HepG2 (cell line): ENCODE results near the gene PKD2L1. TPM values are rescaled to one million over a fixed set of nuclear protein-coding genes. Genes with fewer than 3 reads are reported as not detected.

Experiments used
- ATAC-seq: fragments of 200-7000 bp; cut with Tn5 transposase; 3 replicates; pipeline ENCODE4 v1.9.1; 2020; ENCODE audit warnings: mild to moderate bottlenecking, moderate library complexity
- Bru-seq: library from RNA; stranded (reverse); fragments of 400-500 nt; gene quantifications from one replicate; lab custom pipeline; 2021; lab: Mats Ljungman, UMichigan
- BruChase-seq, 2 experiments: library from RNA; stranded (reverse); fragments of 400-500 nt; gene quantifications; one replicate each; lab custom pipeline; 2021; lab: Mats Ljungman, UMichigan
- BruUV-seq: library from RNA; stranded (reverse); fragments of 400-500 nt; replicated peaks from 2 replicates; lab custom pipeline; 2021; lab: Mats Ljungman, UMichigan
- CTCF ChIA-PET: fragments of 300-600 bp; formaldehyde crosslinking; extraction: SDS; loops from one replicate; lab custom pipeline; 2021; ENCODE audit warnings: low total read pairs, inconsistent platforms, low intra/inter-chr PET ratio; lab: Yijun Ruan, JAX
- POLR2A ChIA-PET: fragments of 350-600 bp; sonication (Branson Sonifier 250); formaldehyde crosslinking; loops from one replicate; lab custom pipeline; 2020; ENCODE audit warnings: antibody characterized with exemption, inconsistent platforms; lab: Yijun Ruan, JAX
- DNase-seq: peaks from one replicate; pipeline ENCODE4 v3.0.0-alpha.2; 2015; ENCODE audit warnings: low spot score
- FAIRE-seq: peaks from 3 replicates; lab custom pipeline; 2011; peaks lifted over from hg19 to GRCh38; lab: Jason Lieb, UNC
- H2AFZ ChIP-seq: one replicate; pipeline ENCODE4 v1.6.1; 2011; ENCODE audit warnings: low read length, inconsistent platforms
- H3K27ac ChIP-seq: fragments of 300-600 bp; 3 replicates; pipeline ENCODE4 v1.8.0; 2011; ENCODE audit warnings: mixed run types, mild to moderate bottlenecking, mixed read lengths, low read length, inconsistent platforms; ENCODE audit not compliant: insufficient read depth; ENCODE audit errors: extremely low read length
- H3K27me3 ChIP-seq, 2 experiments: fragments of 200-600 bp in 1 of 2; 2 replicates in 1 of 2; 3 replicates in 1 of 2; pipeline versions ENCODE4 v1.6.0 to v1.8.0; 2011; ENCODE audit warnings: low read length in 2 of 2, mild to moderate bottlenecking in 2 of 2, moderate library complexity in 2 of 2, inconsistent platforms in 1 of 2; ENCODE audit not compliant: insufficient read depth in 2 of 2, control insufficient read depth in 1 of 2
- H3K36me3 ChIP-seq, 2 experiments: fragments of 200-600 bp in 1 of 2; replicated peaks in 1 of 2; 2 replicates in 1 of 2; 3 replicates in 1 of 2; pipeline versions ENCODE4 v1.5.1 to v1.8.0; 2011; ENCODE audit warnings: low read length in 2 of 2, inconsistent platforms in 1 of 2; ENCODE audit not compliant: insufficient read depth in 2 of 2, control insufficient read depth in 1 of 2
- H3K4me1 ChIP-seq: 2 replicates; pipeline ENCODE4 v1.5.1; 2012; ENCODE audit warnings: low read length, inconsistent platforms; ENCODE audit not compliant: insufficient read depth
- H3K4me2 ChIP-seq: 2 replicates; pipeline ENCODE4 v1.6.0; 2011; ENCODE audit warnings: low read depth, low read length, inconsistent platforms
- H3K4me3 ChIP-seq, 3 experiments: fragments of 200-600 bp in 1 of 3; sonication (generic), shearing (Covaris generic) in 1 of 3; replicated peaks in 1 of 3; 2 replicates each; pipeline ENCODE4 v1.5.1; 2011 to 2016; ENCODE audit warnings: low read length in 3 of 3, inconsistent platforms in 2 of 3, low read depth in 2 of 3, mild to moderate bottlenecking in 2 of 3, control low read depth in 1 of 3, mixed read lengths in 1 of 3; ENCODE audit not compliant: insufficient read depth in 1 of 3
- H3K79me2 ChIP-seq: one replicate; pipeline ENCODE4 v1.6.1; 2011; ENCODE audit warnings: low read length, inconsistent platforms; ENCODE audit not compliant: insufficient read depth
- H3K9ac ChIP-seq: 2 replicates; pipeline ENCODE4 v1.6.0; 2011; ENCODE audit warnings: mild to moderate bottlenecking, low read depth, low read length, inconsistent platforms; ENCODE audit not compliant: insufficient read depth
- H3K9me3 ChIP-seq: 2 replicates; pipeline ENCODE4 v1.5.1; 2012; ENCODE audit warnings: mild to moderate bottlenecking, low read length
- H4K20me1 ChIP-seq: 2 replicates; pipeline ENCODE4 v1.6.0; 2011; ENCODE audit warnings: inconsistent platforms, mild to moderate bottlenecking, low read length, moderate library complexity; ENCODE audit not compliant: insufficient read depth
- CERS6 ChIP-seq: sonication (generic); formaldehyde crosslinking; IDR thresholded peaks from 2 replicates; pipeline ENCODE4 v1.5.0; 2020; ENCODE audit warnings: missing genetic modification reagents
- NR0B2 ChIP-seq: sonication (generic); formaldehyde crosslinking; IDR thresholded peaks from 2 replicates; pipeline ENCODE4 v1.4.0; 2020; ENCODE audit warnings: mild to moderate bottlenecking, missing genetic modification reagents
- PRDM4 ChIP-seq: sonication (generic); formaldehyde crosslinking; IDR thresholded peaks from 2 replicates; pipeline ENCODE4 v1.9.0; 2021; ENCODE audit warnings: missing genetic modification reagents, borderline replicate concordance
- WGBS: methylation state at CpG from one replicate; pipeline ENCODE4 v1.1.6; 2017; ENCODE audit warnings: low lambda C conversion rate; 5-methylcytosine and 5-hydroxymethylcytosine counted together
- in situ Hi-C: cut with HindIII; loops from 2 replicates; pipeline ENCODE4 v1.10.0; 2017; ENCODE audit warnings: low pct_unique_long_range_greater_than_20kb; ENCODE audit not compliant: extremely low pct_ligation_motif_present
- intact Hi-C: fragments of 100-400 bp; cut with micrococcal nuclease; formaldehyde crosslinking; loops from one replicate; pipeline ENCODE4 v1.10.0; 2022; ENCODE audit not compliant: unreplicated experiment
- long read RNA-seq, 2 experiments: library from RNA in 1 of 2; library from polyadenylated mRNA in 1 of 2; stranded (forward) in 1 of 2; unstranded in 1 of 2; transcript quantifications; one replicate each; pipeline ENCODE4 v2.0.0, GENCODE V29; 2019 to 2022
- polyA minus RNA-seq, 3 experiments: library from RNA; depleted of rRNA, polyadenylated mRNA; stranded (reverse); fragments of >200 nt; gene quantifications; 2 replicates each; pipeline ENCODE4 v1.2.3, GENCODE V29; 2011; ENCODE audit warnings: low replicate concordance in 1 of 3
- polyA plus RNA-seq, 8 experiments: library from polyadenylated mRNA; depleted of rRNA in 3 of 8; stranded (reverse) in 7 of 8; unstranded in 1 of 8; fragments of >200 nt; fragmentation: Illumina TruSeq in 4 of 8; extraction: Trizol in 4 of 8; gene quantifications; 2 replicates each; pipeline versions ENCODE4 v1.2.1 to v1.2.3, GENCODE V29; 2011 to 2016; ENCODE audit warnings: low read depth in 4 of 8, missing spikeins in 1 of 8, mixed read lengths in 1 of 8; ENCODE audit not compliant: insufficient read depth in 1 of 8
- total RNA-seq, 5 experiments: library from RNA; depleted of rRNA; stranded (reverse); fragments of >200 nt; fragmentation: Illumina TruSeq; extraction: Trizol; gene quantifications; 2 replicates each; pipeline ENCODE4 v1.2.3, GENCODE V29; 2016; ENCODE audit warnings: low read depth in 1 of 5

Gene PKD2L1
- total RNA-seq (2016; rRNA removed; fragmentation: Illumina TruSeq; extraction: Trizol) = 0.07 and 0.31 TPM in 2 replicates
- total RNA-seq (2016; cell fraction: cytosol; rRNA removed; fragmentation: Illumina TruSeq; extraction: Trizol; ENCODE audit: low read depth) = not detected in 2 replicates
- total RNA-seq (2016; cell fraction: insoluble cytoplasmic fraction; rRNA removed; fragmentation: Illumina TruSeq; extraction: Trizol) = 0.07 and 0.30 TPM in 2 replicates
- not detected in 2 replicates for total RNA-seq (2016; cell fraction: membrane; rRNA removed; fragmentation: Illumina TruSeq; extraction: Trizol)
- not detected in 2 replicates for total RNA-seq (2016; cell fraction: nucleus; rRNA removed; fragmentation: Illumina TruSeq; extraction: Trizol)
- 0.15 and 0.27 TPM in 2 replicates for polyA plus RNA-seq (2011; rRNA removed)
- 0.15 and 0.21 TPM in 2 replicates for polyA plus RNA-seq (2011; cell fraction: cytosol; rRNA removed)
- 0.61 and 0.90 TPM in 2 replicates for polyA plus RNA-seq (2011; cell fraction: nucleus; rRNA removed)
- polyA plus RNA-seq (2012) = 0.16 and 0.55 TPM in 2 replicates
- polyA plus RNA-seq (2016; cell fraction: cytosol; fragmentation: Illumina TruSeq; extraction: Trizol; ENCODE audit: low read depth) = not detected in 2 replicates
- 0.33 TPM in 1 of 2 replicates, not detected in the other for polyA plus RNA-seq (2016; cell fraction: insoluble cytoplasmic fraction; fragmentation: Illumina TruSeq; extraction: Trizol; ENCODE audit: low read depth)
- not detected in 2 replicates for polyA plus RNA-seq (2016; cell fraction: membrane; fragmentation: Illumina TruSeq; extraction: Trizol; ENCODE audit: low read depth)
- polyA plus RNA-seq (2016; cell fraction: nucleus; fragmentation: Illumina TruSeq; extraction: Trizol; ENCODE audit: insufficient read depth, low read depth) = 0.21 TPM in 1 of 2 replicates, not detected in the other
- polyA minus RNA-seq (2011; rRNA and poly(A)+ RNA removed; ENCODE audit: low replicate concordance) = 0.26 and 0.72 TPM in 2 replicates
- polyA minus RNA-seq (2011; cell fraction: cytosol; rRNA and poly(A)+ RNA removed) = not detected in 2 replicates
- polyA minus RNA-seq (2011; cell fraction: nucleus; rRNA and poly(A)+ RNA removed) = not detected in 2 replicates
- percentile 15 among the genes with signal in this experiment for Bru-seq, nascent RNA
- percentile 16 among the genes with signal in this experiment for BruChase-seq, experiment 1, labeled RNA remaining after a 6-hour chase
- percentile 17 among the genes with signal in this experiment for BruChase-seq, experiment 2, labeled RNA remaining after a 2-hour chase
- long read RNA-seq, experiment 1, partial matches to known transcripts = 1 of 1 reads
- long read RNA-seq, experiment 1, other reads (novel, unspliced or antisense) = 0 of 1 reads
- long read RNA-seq, experiment 2 = 0 reads

DNA sequence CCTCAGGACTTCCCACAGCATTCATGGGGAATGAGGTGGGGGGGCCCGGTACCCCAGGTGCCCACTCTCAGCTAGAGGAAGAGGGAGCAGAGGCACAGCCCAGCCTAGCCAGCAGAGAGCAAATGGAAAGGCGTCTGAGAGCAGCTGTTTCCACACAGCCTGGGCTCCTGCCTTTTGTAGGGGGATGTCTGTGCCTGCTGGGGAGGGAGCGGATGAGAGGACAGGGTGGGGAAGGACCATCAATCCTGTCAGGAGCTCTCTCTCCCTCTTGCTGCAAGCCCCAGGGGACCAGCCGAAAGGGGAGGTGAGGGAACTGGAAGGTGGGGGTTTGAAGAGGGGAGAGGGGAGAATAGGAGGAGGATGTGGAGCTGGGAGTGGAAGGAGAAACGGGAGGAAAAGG is at the start of gene PKD2L1:
TSS of gene PKD2L1 (minus strand) at position 150 of the 400 bp plus-strand sequence. CDS start at position 25, 125 bp downstream.
- TF ChIP-seq NR0B2 = no peak
- no peak for TF ChIP-seq PRDM4 (CRISPR knock-in tag)
- no peak for TF ChIP-seq CERS6
- TF ChIP-seq, all 625 proteins: peak for 0
- POLR2A ChIA-PET = no interaction called here
- no peaks in the 10 kb centered on the region for H3K9me3 ChIP-seq
- in situ Hi-C loops (loop anchor here (25.0 kb wide), 1 partner anchor 557 kb away; no protein-coding TSS in a partner anchor), intact Hi-C loops (no loop called here)
- H3K9ac ChIP-seq = no peak within 1 kb of the TSS
- WGBS = 40% methylated on average over 4 of the region's 5 CpGs
- H3K79me2 ChIP-seq = no peaks in the 10 kb centered on the region
- CTCF ChIA-PET = no interaction called here
- peaks cover 0 to 28% of the 10 kb centered on the region in 2 experiments; a peak in 3 of 5 replicates for H3K27me3 ChIP-seq
- no peak within 1 kb of the TSS for H2AFZ ChIP-seq
- ATAC-seq = no peak; the same call in 1 of the 3 replicates
- H4K20me1 ChIP-seq = no peaks in the 10 kb centered on the region
- BruUV-seq = no TSS peak
- no peak within 1 kb of the TSS for H3K4me3 ChIP-seq
- FAIRE-seq = no peak
- peaks cover 22% of the 10 kb centered on the region for H3K4me1 ChIP-seq
- DNase-seq = no peak
- no peak within 1 kb of the TSS for H3K27ac ChIP-seq
- H3K36me3 ChIP-seq = no peaks in the 10 kb centered on the region
- H3K4me2 ChIP-seq = peak within 1 kb of the TSS; percentile 12; the same call in 1 of the 2 replicates
